RCC 7860 (cell line): ENCODE results near the gene CFAP251.
A peak's percentile ranks its signal among the peaks of the same experiment; 100 is the strongest.
"Not testable (repeated sequence)": the region's sequence is repeated elsewhere in the genome, so short reads cannot be mapped to it uniquely, and the experiment has no call there.

Experiments used
- DNase-seq: peaks from one replicate; pipeline ENCODE4 v3.0.0-alpha.2; 2015; ENCODE audit warnings: low spot score
- FAIRE-seq: peaks from 2 replicates; lab custom pipeline; 2012; peaks lifted over from hg19 to GRCh38; lab: Jason Lieb, UNC

Gene CFAP251, protein sequence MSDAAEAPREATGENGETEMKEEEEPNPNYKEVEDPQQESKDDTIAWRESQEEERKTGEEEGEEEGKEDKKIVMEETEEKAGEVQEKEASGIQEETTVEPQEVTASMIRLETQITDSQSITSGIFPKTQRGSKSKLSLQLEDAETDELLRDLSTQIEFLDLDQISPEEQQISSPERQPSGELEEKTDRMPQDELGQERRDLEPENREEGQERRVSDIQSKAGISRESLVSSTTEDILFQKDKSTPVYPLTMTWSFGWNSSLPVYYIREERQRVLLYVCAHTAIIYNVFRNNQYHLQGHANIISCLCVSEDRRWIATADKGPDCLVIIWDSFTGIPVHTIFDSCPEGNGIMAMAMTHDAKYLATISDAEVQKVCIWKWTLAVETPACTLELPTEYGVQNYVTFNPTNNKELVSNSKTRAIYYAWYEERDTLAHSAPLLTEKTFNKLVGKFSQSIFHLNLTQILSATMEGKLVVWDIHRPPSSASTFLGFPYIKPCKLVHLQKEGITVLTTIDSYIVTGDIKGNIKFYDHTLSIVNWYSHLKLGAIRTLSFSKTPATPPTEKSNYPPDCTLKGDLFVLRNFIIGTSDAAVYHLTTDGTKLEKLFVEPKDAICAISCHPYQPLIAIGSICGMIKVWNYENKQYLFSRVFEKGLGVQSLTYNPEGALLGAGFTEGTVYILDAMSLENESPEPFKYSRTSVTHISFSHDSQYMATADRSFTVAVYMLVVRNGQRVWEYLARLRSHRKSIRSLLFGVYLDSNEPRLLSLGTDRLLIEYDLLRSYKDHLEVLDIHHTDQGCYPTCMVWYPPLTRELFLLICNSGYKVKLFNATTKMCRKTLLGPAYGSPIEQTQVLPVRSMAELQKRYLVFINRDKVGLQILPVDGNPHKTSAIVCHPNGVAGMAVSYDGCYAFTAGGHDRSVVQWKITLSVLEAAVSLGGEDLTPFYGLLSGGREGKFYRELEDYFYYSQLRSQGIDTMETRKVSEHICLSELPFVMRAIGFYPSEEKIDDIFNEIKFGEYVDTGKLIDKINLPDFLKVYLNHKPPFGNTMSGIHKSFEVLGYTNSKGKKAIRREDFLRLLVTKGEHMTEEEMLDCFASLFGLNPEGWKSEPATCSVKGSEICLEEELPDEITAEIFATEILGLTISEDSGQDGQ

DNA sequence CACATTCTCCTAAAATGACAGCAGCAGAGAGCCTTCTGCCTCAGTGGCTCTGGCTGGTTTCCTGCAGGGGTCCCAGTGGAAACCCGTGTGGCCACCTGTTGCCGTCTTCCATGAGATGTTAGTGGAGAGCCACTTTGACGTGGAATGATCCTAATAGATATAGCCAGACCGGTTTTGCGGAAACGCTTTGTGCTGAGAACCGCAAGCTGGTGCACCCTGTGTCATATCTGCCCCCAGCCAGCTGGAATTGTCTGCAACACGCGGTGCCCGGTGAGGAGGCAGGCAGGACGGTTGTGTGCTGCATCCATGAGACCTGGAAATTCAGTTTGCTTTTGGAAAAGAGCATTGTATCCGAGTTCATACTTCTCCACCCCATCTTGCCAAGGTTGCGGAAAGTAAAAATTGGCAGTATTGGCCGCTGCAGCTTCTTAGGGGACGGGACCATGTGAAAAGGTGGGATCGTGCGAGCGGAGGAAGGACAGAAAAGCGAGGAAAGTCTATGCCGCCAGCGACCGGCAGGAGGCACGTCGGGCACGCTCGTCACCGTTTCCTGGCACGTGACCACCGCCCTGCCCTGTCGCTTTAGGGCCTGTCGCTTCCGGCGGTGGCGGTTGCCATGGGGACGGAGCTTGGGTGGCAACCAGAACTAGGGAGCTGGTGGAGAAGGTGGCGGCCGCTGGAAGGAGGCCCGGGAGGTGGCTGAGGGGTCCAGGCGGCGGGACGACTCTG, at the start of gene CFAP251:
Gene CFAP251 (plus strand): TSS at position 643 of the 729 bp plus-strand sequence. CDS start 2,714 bp downstream, outside the sequence.
- DNase-seq: no peak
- FAIRE-seq: no peak

DNA sequence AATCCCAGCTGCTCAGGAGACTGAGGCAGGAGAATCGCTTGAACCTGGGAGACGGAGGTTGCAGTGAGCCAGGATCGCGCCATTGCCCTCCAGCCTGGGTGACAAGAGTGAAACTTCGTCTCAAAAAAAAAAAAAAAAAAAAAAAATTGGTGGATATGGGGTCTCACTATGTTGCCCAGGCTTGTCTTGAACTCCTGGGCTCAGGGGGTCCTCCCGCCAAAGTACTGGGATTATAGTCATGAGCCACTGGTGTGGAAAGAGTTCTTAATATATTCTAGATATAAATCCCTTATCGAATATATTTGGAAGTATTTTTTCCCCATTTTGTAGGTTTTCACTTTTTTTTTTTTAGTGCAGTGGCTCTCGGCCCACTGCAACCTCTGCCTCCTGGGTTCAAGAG, 49.2 kb upstream of the CFAP251 start:
- not testable (repeated sequence) for DNase-seq, FAIRE-seq

DNA sequence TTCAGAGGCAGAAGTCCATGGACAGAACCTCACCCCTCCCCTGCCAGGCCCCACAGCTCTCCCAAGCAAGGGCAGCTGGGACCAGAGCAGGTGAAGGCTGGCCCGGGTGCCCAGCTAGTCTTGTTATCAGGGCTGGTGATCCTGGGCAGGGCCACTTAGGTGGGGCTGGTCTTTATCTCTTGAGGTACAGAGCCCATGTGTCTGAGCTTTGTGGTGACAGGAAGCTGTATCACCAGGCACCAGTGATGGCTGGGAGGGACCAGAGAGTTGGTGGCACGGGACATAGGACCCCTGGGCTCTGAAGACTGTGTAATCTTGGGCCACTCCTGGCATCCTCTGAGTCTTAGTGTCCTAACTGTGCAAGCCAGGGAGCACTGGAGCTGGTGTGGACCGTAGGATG, 46.9 kb upstream of the CFAP251 start:
- FAIRE-seq (no peak), DNase-seq (no peak)

DNA sequence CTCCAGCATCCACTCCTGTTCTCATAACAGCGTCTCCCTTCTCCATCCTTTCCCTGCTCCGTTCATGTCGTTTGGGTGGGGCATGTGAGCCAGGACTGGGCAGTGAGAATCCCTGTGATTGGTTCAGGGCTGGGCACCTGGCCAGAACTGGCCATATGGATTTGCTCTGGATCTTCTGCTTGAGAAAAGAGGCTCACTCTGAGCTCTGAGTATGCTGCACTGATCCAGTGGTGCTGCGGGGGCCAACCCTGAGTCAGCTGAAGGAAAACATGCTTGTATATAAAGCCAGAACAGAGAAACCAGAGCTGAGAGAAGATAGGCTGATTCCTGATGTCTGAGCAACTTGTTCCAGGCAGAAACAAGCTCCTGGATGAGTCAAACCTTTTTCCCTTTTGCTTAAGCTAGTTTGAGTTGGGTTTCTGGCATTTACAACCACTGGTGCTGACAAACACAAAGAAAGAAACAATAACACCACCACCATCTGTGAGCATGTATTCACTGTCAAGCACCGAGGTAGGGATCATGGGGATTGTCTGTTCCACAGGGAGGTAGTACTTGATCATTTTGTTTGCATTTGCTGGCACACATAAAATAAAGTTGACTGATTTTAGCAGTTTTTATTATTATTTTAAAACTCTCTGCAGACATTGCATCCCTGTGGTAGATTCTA, 45.7 kb upstream of the CFAP251 start:
- DNase-seq: no peak
- no peak for FAIRE-seq

DNA sequence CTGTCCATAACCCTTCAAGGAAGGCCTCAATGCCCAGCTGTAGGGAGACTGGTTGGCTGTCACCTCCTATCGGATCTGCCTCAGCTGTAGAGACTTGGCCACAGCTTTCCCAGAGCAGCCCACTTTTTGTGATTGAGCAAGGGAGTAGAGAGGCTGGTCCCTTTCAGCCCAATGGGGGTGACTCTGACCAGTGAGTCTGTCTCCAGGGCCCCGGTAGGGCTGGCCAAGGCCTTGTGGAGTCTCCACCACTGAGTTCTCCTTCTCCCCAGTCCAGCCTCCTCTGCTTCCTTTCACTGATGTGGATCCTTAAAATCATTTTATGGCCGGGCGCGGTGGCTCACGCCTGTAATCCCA, 45.2 kb upstream of the CFAP251 start:
- FAIRE-seq (no peak), DNase-seq (no peak)

DNA sequence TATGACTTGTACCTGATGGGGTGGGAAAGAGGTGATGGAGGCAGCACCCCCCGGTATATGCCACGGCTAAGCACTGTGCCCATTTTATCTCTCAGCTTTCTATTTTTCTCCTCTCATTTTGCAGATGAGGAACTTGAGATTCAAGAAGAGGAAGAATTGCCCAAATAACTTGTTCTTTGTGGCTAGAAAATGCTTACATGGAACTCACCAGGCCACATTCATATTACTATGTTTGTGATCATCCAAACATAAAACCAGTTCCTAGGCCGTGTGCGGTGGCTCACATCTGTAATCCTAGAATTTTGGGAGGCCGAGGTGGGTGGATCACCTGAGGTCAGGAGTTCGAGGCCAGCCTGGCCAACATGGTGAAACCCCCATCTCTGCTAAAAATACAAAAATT, 44.3 kb upstream of the CFAP251 start:
- DNase-seq (no peak), FAIRE-seq (no peak)

DNA sequence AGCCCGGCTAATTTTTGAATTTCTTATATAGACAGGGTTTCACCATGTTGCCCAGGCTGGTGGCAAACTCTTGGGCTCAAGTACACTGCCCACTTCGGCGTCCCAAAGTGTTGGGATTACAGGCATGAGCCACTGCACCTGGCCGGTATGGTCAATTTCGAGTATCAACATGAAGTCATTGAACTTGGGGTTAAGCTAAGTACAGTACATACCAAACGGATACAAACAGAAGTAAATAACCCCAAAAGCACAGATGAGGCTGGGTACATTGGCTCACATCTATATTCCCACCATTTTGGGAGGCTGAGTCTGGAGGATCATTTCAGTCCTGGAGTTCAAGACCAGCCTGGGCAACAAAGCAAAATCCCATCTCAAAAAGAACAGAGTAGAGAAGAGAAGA, 42.8 kb upstream of the CFAP251 start:
- FAIRE-seq: no peak

DNA sequence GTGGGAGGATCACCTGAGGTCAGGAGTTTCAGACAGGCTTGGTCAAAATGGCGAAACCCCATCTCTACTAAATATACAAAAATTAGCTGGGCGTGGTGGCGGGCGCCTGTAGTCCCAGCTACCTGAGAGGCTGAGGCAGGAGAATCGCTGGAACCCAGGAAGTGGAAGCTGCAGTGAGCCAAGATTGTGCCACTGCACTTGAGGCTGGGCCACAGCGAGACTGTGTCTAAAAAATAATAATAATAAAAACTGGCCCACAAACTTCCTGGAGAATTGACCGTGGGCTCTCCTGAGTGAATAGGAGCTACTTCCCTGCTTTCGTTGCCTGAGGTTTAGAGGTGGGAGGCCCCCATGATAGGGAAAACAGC, 42.3 kb upstream of the CFAP251 start:
- FAIRE-seq: not testable (repeated sequence)

More for the DNA sequence above, 42.8 kb upstream of the CFAP251 start:
- no peak for DNase-seq

DNA sequence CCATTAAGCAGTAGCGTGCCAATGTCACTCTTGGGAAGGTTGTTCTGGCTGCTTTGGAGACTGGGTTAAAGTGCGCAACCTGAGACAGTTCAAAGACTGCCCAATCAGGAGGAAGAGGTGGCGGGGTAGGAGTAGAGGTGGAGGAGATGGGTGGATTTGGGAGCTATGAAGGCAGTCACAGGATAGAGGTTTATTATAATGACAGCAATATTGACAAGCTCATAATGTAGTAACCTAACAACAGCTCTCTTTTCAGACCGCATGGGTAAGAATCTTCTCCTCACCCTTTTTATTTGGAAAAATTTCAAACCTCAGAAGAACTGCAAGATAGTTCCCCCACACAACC, 35.1 kb upstream of the CFAP251 start:
- DNase-seq (no peak), FAIRE-seq (no peak)

More for the DNA sequence above, 42.3 kb upstream of the CFAP251 start:
- DNase-seq: not testable (repeated sequence)

DNA sequence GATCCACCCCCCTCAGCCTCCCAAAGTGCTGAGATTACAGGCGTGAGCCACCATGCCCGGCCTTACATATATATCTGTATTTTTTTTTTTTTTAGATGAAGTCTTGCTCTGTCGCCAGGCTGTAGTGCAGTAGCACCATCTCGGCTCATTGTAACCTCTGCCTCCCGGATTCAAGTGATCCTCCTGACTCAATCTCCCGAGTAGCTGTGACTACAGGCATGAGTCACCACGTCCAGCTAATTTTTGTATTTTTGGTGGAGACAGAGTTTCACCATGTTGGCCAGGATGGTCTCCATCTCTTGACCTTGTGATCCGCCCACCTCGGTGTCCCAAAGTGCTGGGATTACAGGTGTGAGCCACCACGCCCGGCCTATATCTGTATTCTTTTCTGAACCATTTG, 33.3 kb upstream of the CFAP251 start:
- DNase-seq, FAIRE-seq: not testable (repeated sequence)

DNA sequence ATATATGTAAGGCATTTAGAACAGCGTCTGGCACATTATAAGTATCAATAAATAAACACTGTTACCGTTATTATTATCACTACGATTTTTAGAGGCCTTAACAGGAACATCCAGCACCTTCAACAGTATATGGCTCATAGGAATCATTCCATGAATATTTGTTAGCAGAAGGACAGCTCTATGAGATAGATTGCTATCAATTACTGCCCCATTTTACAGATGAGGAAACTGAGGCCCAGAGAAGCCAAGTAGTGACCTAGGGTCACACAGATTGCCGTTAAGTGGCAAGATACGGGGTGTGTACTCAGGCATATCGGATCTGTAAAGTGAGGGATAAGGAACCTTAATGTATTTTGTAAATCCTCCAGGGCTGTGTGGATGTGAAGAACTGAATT, 30.3 kb upstream of the CFAP251 start:
- FAIRE-seq (no peak), DNase-seq (no peak)

DNA sequence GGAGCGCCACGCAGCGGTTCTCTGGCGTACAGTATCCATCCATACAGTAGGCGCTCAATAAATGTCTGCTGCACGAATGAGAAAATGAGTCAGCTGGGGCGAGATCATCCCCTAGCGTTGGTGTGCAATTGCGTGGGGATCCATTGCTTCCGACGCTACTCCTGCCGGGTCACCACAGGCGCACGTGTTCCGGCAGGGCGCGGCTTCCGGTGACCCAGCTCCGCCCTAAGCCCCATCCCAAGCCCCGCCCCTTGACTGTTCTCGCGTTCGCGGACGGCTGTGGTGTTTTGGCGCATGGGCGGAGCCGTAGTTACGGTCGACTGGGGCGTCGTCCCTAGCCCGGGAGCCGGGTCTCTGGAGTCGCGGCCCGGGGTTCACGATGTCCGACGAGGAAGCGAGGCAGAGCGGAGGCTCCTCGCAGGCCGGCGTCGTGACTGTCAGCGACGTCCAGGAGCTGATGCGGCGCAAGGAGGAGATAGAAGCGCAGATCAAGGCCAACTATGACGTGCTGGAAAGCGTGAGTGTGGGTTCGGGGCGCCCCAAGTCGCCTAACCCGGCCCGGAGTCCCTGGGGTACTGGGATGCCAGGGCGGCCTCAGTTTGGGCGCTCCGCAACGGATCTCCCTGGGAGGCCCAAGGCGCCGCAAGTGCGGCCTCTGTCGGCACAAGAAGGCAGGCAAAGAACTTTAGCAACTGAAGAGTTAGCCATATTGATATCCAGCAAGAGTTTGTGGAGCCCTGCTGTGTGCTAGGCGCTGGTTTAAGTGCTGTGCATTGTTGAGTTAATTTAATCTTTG, 29.7 kb upstream of the CFAP251 start, which contains the start of gene PSMD9:
Gene PSMD9 (plus strand): TSS at position 313 of the 796 bp plus-strand sequence. CDS start 67 bp downstream, at position 380.
- FAIRE-seq (peak; percentile 69), DNase-seq (peak; percentile 90)

DNA sequence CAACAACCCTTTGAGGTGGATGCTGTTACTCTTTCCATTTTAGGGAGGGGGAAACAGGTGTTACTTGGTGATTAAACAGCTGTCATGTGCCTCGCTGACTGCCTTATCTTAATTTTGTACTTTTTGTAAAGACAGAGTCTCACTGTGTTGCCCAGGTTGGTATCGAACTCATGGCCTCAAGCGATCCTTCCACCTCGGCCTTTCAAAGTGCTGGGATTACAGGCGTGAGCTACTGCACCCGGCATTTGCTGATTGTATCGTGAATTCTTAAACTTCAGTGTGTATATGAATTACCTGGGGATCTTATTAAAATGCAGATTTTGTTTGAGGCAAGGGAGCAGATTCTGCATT, 29.1 kb upstream of the CFAP251 start:
- FAIRE-seq (no peak), DNase-seq (no peak)

DNA sequence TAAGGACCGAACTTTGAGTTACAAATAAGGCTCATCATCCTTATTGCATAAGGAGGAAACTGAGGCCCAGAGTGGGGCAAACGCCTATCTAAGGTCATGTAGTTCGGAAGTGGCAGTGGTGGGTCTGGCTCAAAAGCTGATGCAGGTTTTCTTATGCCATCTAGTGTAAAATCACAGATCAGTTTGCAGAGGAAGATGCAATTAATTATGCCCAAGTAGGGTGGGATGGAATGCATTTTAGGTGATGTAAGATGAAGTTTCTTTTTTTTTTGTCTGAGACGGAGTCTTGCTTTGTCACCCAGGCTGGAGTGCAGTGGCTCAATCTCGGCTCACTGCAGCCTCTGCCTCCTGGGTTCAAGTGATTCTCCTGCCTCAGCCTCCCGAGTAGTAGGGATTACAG, 28.7 kb upstream of the CFAP251 start:
- not testable (repeated sequence) for DNase-seq, FAIRE-seq

DNA sequence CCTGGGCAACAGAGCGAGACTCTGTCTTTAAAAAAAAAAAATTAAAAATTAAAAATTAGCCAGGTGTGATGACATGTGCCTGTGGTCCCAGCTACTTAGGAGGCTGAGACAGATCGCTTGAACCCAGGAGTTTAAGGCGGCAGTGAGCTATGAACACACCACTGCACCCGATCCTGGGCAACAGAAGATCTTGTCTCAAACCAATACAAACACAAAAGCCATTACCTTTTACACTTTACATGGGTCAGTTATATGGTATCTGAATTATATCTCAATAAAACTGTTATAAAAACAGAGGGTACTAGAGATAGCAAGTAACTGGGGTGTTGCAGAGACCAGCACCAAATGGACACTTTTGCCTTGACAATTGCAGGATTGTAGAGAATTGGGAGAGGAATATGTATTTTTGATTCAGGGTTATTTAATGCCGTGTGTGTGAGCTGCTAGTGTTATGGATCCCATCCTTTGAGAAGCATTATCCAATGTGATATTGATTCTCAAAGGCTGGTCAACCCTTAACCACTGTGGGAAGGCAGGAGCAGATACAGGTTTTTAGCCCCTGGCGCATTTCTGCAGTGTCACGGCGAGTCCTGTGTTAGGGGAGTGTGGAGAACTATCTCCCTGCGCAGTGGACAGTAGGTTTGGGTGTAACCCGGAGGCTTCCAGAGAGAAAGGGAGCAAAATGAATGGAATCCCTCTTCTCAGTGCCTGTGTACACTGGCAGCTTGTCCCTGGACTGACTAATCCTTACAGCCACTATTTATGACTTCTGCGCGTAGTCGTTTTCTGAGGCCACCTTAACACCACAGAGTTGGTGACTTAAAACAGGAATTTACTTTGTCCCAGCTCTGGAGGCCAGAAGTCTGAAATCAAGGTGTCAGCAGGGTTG, 25.5 kb upstream of the CFAP251 start:
- no peak for FAIRE-seq
- no peak for DNase-seq

DNA sequence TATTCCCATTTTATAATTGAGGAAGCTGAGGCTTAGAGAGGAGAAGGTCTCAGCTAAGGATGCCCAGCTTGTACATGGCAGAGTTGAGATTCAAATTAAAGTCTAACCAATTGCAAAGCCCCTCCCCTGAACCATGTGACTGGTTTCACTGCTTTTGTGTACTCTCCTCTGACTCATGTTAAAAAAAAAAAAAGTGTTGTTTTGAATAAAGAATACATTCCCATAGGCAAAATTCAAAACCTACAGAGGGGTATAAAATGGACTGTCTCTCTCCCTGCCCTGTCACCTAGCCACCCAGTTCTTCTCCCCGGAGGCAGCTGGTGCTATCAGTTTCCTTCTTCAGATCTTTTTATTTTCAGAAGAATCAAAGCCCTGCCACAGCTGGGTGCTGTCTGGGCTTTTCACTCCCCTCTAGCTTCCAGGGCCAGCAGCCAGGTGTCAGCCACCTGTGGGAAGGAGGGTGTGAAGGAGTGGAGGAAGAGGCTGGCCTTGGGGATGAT, 24.4 kb upstream of the CFAP251 start:
- peak; percentile 8 for DNase-seq
- FAIRE-seq: no peak

DNA sequence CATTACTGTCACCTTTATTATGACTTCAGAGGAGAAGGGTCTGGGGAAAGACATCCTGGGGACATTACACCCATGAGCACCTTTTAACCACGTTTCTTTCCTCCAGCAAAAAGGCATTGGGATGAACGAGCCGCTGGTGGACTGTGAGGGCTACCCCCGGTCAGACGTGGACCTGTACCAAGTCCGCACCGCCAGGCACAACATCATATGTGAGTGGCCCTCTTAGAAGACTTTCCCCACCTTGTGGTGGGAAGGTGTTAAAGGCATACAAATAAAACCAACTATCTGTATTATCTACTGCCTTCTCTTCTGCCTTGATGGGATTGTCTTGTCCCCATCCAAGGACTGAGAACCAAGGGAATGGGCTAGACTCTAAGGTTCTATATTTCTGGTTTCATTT, 23.8 kb upstream of the CFAP251 start:
- no peak for FAIRE-seq

DNA sequence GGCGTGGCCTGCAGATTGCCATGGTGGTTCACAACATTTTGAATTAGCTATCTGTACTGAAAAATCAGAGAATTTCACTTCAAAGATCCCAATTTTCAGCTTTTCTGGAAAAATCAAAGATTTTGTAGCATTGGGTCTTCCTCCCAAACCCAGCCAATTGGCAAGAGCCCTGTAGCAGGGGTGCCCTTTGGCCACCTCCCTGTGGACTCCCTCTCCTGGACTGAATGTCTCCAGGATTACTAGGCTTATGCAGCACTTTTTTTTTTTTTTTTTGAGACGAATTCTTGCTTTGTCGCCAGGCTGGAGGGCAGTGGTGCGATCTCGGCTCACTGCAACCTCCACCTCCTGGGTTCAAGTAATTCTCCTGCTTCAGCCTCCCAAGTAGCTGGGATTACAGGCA, 20.1 kb upstream of the CFAP251 start:
- DNase-seq: no peak
- FAIRE-seq: no peak

More for the DNA sequence above, 23.8 kb upstream of the CFAP251 start:
- DNase-seq: no peak
